Ishikawa (cell line): ENCODE results near the gene FOXP1.

ENCODE experiments used
- CEBPB ChIP-seq: IDR thresholded peaks from 2 replicates; pipeline ENCODE4 v1.6.1; 2012
- CREB1 ChIP-seq: IDR thresholded peaks from 2 replicates; pipeline ENCODE4 v1.6.1; 2012; ENCODE audit warnings: low read depth
- EGR1 ChIP-seq: IDR thresholded peaks from 2 replicates; pipeline ENCODE4 v1.6.1; 2012
- EP300 ChIP-seq: IDR thresholded peaks from 2 replicates; pipeline ENCODE4 v1.6.1; 2012; ENCODE audit warnings: borderline replicate concordance
- FOXM1 ChIP-seq: IDR thresholded peaks from 2 replicates; pipeline ENCODE4 v1.6.1; 2012; ENCODE audit warnings: low read depth, borderline replicate concordance
- MAX ChIP-seq: IDR thresholded peaks from 2 replicates; pipeline ENCODE4 v1.6.1; 2012
- NFIC ChIP-seq: IDR thresholded peaks from 2 replicates; pipeline ENCODE4 v1.6.1; 2012
- RAD21 ChIP-seq: IDR thresholded peaks from 2 replicates; pipeline ENCODE4 v1.6.1; 2012; ENCODE audit warnings: low read depth
- REST ChIP-seq: IDR thresholded peaks from 2 replicates; pipeline ENCODE4 v1.6.1; 2012; ENCODE audit warnings: low read depth, mild to moderate bottlenecking
- TAF1 ChIP-seq: IDR thresholded peaks from 2 replicates; pipeline ENCODE4 v1.6.1; 2012; ENCODE audit warnings: low read depth, mild to moderate bottlenecking
- TCF12 ChIP-seq: IDR thresholded peaks from 2 replicates; pipeline ENCODE4 v1.6.1; 2012; ENCODE audit warnings: low read depth
- TEAD4 ChIP-seq: IDR thresholded peaks from 2 replicates; pipeline ENCODE4 v1.6.1; 2012
- USF1 ChIP-seq: IDR thresholded peaks from 2 replicates; pipeline ENCODE4 v1.6.1; 2012
- YY1 ChIP-seq: IDR thresholded peaks from 2 replicates; pipeline ENCODE4 v1.6.1; 2012; ENCODE audit warnings: low read depth
- ZBTB7A ChIP-seq: IDR thresholded peaks from 2 replicates; pipeline ENCODE4 v1.6.1; 2012; ENCODE audit warnings: low read depth

FOXP1 gene

GRCh38 chr3:71568207-71568606 is 15.3 kb downstream of the FOXP1 start:
- TF ChIP-seq MAX (no peak), ZBTB7A (no peak), RAD21 (no peak), REST (no peak), EP300 (no peak), CREB1 (no peak), NFIC (no peak), TEAD4 (no peak), CEBPB (no peak), FOXM1 (no peak), YY1 (no peak)

GRCh38 chr3:71566776-71567175 is 16.8 kb downstream of the FOXP1 start:
- TF ChIP-seq MAX, result no peak
- no peak for TF ChIP-seq FOXM1
- TF ChIP-seq EP300, result no peak
- TF ChIP-seq NFIC, result no peak
- no peak for TF ChIP-seq ZBTB7A
- no peak for TF ChIP-seq TCF12
- TF ChIP-seq RAD21, result no peak
- TF ChIP-seq CEBPB, result no peak
- TF ChIP-seq CREB1, result no peak
- TF ChIP-seq YY1, result no peak
- TF ChIP-seq TAF1, result no peak
- TF ChIP-seq EGR1, result no peak
- TF ChIP-seq USF1, result no peak
- no peak for TF ChIP-seq TEAD4
- TF ChIP-seq REST, result no peak

GRCh38 chr3:71565976-71566375 is 17.6 kb downstream of the FOXP1 start:
- no peak for TF ChIP-seq EP300
- TF ChIP-seq TAF1, result no peak
- no peak for TF ChIP-seq REST
- TF ChIP-seq MAX, result no peak
- no peak for TF ChIP-seq EGR1
- no peak for TF ChIP-seq NFIC
- no peak for TF ChIP-seq CREB1
- no peak for TF ChIP-seq TCF12
- TF ChIP-seq YY1, result no peak
- TF ChIP-seq TEAD4, result no peak
- no peak for TF ChIP-seq CEBPB
- no peak for TF ChIP-seq USF1
- no peak for TF ChIP-seq ZBTB7A
- no peak for TF ChIP-seq FOXM1
- no peak for TF ChIP-seq RAD21

- TF ChIP-seq YY1, result no peak
Measured at GRCh38 chr3:71565316-71565715, 18.2 kb downstream of the FOXP1 start.

GRCh38 chr3:71564361-71564760 is 19.2 kb downstream of the FOXP1 start:
- TF ChIP-seq RAD21 (no peak), USF1 (no peak), TEAD4 (no peak), EGR1 (no peak), NFIC (no peak), FOXM1 (no peak), TCF12 (no peak), CREB1 (no peak), EP300 (no peak), MAX (no peak), REST (no peak), ZBTB7A (no peak), CEBPB (no peak), YY1 (no peak)
